Measurements from ENCODE around the gene LPAR2. TPM values are rescaled to one million over a fixed set of nuclear protein-coding genes. Genes with fewer than 3 reads are reported as not detected.

Gene LPAR2
- total RNA-seq, 1 donor from 2014 or later, result 19.2 TPM

DNA sequence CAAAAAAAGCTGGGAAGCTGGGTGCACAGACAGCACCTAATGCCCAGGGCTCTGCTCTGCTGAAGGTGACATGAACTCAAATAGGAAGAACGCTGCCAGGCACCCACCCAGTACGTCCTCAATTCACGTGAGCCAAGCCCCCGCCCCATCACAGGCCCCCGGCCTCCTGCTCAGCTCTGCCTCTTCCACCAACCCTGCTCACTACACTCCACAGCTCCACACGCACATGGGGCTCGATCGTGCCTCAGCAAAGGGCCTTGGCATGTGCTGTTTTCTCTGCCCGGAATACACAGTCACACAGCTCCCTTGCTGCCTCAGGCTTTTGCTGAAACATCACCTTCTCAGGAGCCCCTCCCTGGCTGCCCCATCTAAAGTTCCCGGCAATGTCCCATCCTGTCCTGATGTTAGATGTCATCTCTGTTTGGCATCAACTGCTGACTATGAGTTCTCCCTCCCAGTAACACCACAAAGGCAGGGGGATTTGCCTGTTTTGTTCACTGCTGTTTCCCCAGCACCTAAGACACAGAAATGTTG is 33.2 kb upstream of the LPAR2 start:
- Histone ChIP-seq H3K4me3 (ENCODE audit: low read depth, low read length) (no peak overlapping the region), H3K27me3 (ENCODE audit: control insufficient read depth, insufficient read depth, low read length) (no peaks in the 10 kb centered on the region), H3K36me3 (ENCODE audit: control insufficient read depth, insufficient read depth, low read length) (no peaks in the 10 kb centered on the region)
- no peak for DNase-seq (ENCODE audit: low read depth)
- TF ChIP-seq, protein P1, sequence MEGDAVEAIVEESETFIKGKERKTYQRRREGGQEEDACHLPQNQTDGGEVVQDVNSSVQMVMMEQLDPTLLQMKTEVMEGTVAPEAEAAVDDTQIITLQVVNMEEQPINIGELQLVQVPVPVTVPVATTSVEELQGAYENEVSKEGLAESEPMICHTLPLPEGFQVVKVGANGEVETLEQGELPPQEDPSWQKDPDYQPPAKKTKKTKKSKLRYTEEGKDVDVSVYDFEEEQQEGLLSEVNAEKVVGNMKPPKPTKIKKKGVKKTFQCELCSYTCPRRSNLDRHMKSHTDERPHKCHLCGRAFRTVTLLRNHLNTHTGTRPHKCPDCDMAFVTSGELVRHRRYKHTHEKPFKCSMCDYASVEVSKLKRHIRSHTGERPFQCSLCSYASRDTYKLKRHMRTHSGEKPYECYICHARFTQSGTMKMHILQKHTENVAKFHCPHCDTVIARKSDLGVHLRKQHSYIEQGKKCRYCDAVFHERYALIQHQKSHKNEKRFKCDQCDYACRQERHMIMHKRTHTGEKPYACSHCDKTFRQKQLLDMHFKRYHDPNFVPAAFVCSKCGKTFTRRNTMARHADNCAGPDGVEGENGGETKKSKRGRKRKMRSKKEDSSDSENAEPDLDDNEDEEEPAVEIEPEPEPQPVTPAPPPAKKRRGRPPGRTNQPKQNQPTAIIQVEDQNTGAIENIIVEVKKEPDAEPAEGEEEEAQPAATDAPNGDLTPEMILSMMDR (IDR thresholded peaks at IDR 0.05; ENCODE audit: insufficient read depth, low read length, poor library complexity, severe bottlenecking), result no peak

DNA sequence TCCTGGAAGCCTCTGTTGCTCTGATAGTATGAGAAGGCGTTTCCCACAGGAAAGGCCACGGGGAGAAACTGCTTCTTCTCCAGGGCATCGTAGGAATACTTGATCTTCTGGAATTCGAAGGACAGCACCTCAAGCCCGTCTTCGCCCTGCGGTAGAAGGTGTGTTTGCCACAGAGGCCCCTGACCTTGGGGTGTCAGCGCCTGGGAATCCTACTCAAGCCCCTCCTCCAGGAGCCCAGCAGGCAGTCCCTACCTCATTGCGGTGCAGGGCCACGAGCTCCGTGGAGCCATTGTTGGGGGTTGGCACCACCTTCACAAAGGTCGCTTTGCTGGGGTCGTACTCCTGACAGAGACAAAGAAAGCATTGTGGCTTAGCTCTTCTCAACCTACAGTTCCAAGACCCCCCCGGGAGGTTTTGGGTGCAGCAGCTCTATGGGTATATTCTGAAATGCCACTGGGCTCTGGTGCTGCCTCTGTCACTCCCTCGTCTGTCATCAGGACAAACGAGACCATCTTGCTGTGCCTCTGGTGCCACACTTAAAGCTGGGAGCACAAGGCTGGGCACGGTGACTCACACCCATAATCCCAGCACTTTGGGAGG is 31.7 kb upstream of the LPAR2 start:
- TF ChIP-seq, protein P1 (IDR thresholded peaks at IDR 0.05; ENCODE audit: insufficient read depth, low read length, poor library complexity, severe bottlenecking), result no peak
- no peak overlapping the region for H3K4me3 ChIP-seq (ENCODE audit: low read depth, low read length)
- H3K36me3 ChIP-seq (ENCODE audit: control insufficient read depth, insufficient read depth, low read length), result no peaks in the 10 kb centered on the region
- no peaks in the 10 kb centered on the region for H3K27me3 ChIP-seq (ENCODE audit: control insufficient read depth, insufficient read depth, low read length)
- DNase-seq (ENCODE audit: low read depth), result no peak

DNA sequence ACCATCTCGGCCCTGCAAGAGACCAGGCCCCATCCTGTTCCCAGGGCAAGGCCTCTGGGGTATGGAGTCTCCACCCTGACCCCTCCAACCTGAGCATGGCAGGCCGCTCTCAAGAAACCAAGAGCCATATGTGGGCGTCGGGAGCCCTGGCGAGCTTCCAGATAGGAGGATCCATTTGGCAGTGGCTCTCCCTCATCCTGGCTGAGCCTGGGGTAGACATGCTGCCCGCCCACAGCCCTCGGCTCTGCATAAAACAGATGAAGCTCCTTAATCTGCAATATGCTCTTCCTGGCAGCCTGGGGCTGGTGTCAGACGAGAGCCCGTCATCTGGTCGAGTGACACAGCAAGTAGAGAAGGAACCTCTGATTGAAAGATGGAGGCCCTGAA is 29.4 kb upstream of the LPAR2 start:
- TF ChIP-seq, protein P1 (IDR thresholded peaks at IDR 0.05; ENCODE audit: insufficient read depth, low read length, poor library complexity, severe bottlenecking), result no peak
- Histone ChIP-seq H3K36me3 (ENCODE audit: control insufficient read depth, insufficient read depth, low read length) (peaks cover 3% of the 10 kb centered on the region), H3K4me3 (ENCODE audit: low read depth, low read length) (no peak overlapping the region), H3K27me3 (ENCODE audit: control insufficient read depth, insufficient read depth, low read length) (no peaks in the 10 kb centered on the region)
- no peak for DNase-seq (ENCODE audit: low read depth)

DNA sequence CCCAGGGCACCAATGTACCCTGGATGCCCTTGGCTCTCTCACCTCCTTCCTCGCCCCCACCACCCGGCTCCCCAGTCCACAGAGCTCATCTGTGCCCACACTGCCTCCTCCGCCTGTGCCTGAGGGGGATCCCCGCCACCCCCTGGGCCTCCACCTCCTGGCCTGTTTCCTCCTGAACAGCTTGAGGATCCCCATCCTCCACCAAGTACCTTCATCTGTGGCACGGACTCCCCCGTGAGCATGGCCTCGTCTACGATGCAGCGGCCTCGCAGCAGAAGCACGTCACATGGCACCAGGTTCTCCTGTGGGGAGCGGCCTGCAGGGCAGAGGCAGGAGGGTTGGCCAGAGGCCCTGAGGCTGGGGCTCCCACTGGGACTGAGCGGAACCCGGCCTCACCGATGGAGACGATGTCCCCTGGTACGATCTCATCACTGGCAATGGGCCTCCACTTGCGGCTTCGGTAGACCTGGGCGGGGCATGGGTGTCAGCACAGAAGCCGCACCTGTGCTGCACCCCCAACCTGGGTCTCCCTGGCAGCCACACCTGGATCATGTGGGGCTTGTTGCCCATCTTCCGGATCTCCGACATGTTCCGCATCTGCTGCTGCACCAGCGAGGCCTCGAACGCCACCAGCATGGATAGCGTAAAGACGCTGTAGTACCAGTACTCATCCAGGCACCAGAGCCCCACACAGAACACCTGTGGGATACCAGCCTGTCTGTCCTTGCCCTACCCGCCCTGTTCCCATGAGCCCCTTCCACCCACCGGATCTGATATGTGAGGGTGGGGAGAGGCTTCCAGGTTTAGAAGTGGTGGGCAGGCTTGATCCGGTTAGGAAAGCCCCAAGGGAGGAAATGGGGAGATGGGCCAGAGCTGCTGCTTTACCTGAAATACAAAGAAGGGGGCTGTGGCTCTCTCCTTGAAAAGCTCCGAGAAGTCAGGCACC is 28.7 kb upstream of the LPAR2 start:
- TF ChIP-seq, protein P1 (IDR thresholded peaks at IDR 0.05; ENCODE audit: insufficient read depth, low read length, poor library complexity, severe bottlenecking), result no peak
- peaks cover 3% of the 10 kb centered on the region for H3K36me3 ChIP-seq (ENCODE audit: control insufficient read depth, insufficient read depth, low read length)
- H3K4me3 ChIP-seq (ENCODE audit: low read depth, low read length), result no peak overlapping the region
- H3K27me3 ChIP-seq (ENCODE audit: control insufficient read depth, insufficient read depth, low read length), result no peaks in the 10 kb centered on the region
- DNase-seq (ENCODE audit: low read depth), result no peak

DNA sequence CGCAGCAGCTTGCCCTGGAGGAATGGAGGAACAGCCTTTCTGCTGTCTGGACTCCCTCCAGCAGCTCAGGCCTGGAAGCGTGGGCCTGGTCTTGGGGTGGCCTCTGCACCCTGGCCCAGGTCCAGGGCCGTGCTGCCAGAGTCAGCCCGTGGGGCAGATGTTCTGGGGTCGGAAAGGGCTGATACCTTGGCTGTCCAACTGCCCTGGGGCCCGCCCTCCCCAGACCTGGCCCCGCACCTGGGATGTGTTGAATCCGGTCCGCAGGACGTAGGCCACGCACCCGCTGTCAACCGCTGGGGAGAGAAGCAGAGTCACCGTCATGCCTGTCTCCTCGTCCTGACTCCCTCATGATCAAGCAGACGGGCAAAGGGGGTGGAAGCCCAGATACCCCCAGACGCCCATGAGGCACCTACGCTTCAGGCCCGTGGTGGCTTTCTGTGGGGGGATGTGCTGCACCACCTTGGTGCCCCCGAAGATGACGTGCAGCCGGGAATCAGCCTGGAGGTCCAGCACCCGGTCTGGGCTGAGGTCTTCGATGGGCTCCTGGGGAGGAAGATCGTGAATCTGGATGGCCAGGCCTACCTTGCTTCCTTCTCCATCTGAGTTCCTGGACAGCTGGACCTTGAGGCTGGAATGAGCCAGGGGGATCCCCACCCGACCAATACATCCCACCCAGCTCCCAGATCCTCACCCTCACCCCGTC is 27.8 kb upstream of the LPAR2 start:
- TF ChIP-seq, protein P1 (IDR thresholded peaks at IDR 0.05; ENCODE audit: insufficient read depth, low read length, poor library complexity, severe bottlenecking), result no peak
- DNase-seq (ENCODE audit: low read depth), result no peak
- H3K27me3 ChIP-seq (ENCODE audit: control insufficient read depth, insufficient read depth, low read length), result no peaks in the 10 kb centered on the region
- H3K36me3 ChIP-seq (ENCODE audit: control insufficient read depth, insufficient read depth, low read length), result peaks cover 3% of the 10 kb centered on the region
- no peak overlapping the region for H3K4me3 ChIP-seq (ENCODE audit: low read depth, low read length)
